ENCODE results near the gene SHE.
"Not testable (repeated sequence)": the region's sequence is repeated elsewhere in the genome, so short reads cannot be mapped to it uniquely, and the experiment has no call there.

SHE gene

GRCh38 chr1:154514066-154514553, 11.9 kb upstream of the SHE start:
- DNase-seq (ENCODE audit: low read depth in 2 of 2), result no peak

- no peak for DNase-seq (ENCODE audit: low read depth in 2 of 2)
These were observed 10.5 kb upstream of the SHE start for GRCh38 chr1:154512760-154513159.

- DNase-seq (ENCODE audit: low read depth in 2 of 2), result no peak
These were observed 1.7 kb upstream of the SHE start for GRCh38 chr1:154503898-154504297.

GRCh38 chr1:154502744-154503115, 518 bp upstream of the SHE start:
- no peak for DNase-seq (ENCODE audit: low read depth in 2 of 2)

GRCh38 chr1:154501423-154502065, 668 bp downstream of the SHE start:
- DNase-seq (ENCODE audit: low read depth in 2 of 2), result no peak

- DNase-seq (ENCODE audit: low read depth in 2 of 2), result no peak
These were observed 1.7 kb downstream of the SHE start for GRCh38 chr1:154500533-154500932.

- DNase-seq (ENCODE audit: low read depth in 2 of 2), result no peak
These were observed 2.8 kb downstream of the SHE start for GRCh38 chr1:154499446-154499845.

GRCh38 chr1:154497026-154497806, 5.0 kb downstream of the SHE start:
- DNase-seq (ENCODE audit: low read depth in 2 of 2), result no peak

GRCh38 chr1:154496383-154496782, 5.8 kb downstream of the SHE start:
- no peak for DNase-seq (ENCODE audit: low read depth in 2 of 2)

GRCh38 chr1:154495496-154496273, 6.5 kb downstream of the SHE start:
- no peak for DNase-seq (ENCODE audit: low read depth in 2 of 2)

- DNase-seq (ENCODE audit: low read depth in 2 of 2), result no peak
These were observed 8.9 kb downstream of the SHE start for GRCh38 chr1:154493276-154493675.

- DNase-seq (ENCODE audit: low read depth in 2 of 2), result no peak
These were observed 10.1 kb downstream of the SHE start for GRCh38 chr1:154492115-154492514.

- DNase-seq (ENCODE audit: low read depth in 2 of 2), result no peak
These were observed 11.9 kb downstream of the SHE start for GRCh38 chr1:154490317-154490716.

- DNase-seq (ENCODE audit: low read depth in 2 of 2), result no peak
These were observed 12.4 kb downstream of the SHE start for GRCh38 chr1:154489695-154490274.

GRCh38 chr1:154488922-154489321, 13.3 kb downstream of the SHE start:
- no peak for DNase-seq (ENCODE audit: low read depth in 2 of 2)

GRCh38 chr1:154486756-154487155, 15.5 kb downstream of the SHE start:
- DNase-seq (ENCODE audit: low read depth in 2 of 2), result not testable (repeated sequence)

GRCh38 chr1:154485910-154486496, 16.2 kb downstream of the SHE start:
- DNase-seq (ENCODE audit: low read depth in 2 of 2), result no peak

GRCh38 chr1:154485106-154485505, 17.1 kb downstream of the SHE start:
- DNase-seq (ENCODE audit: low read depth in 2 of 2), result no peak

- no peak for DNase-seq (ENCODE audit: low read depth in 2 of 2)
These were observed 18.0 kb downstream of the SHE start for GRCh38 chr1:154483941-154484803.

- no peak for DNase-seq (ENCODE audit: low read depth in 2 of 2)
These were observed 21.2 kb downstream of the SHE start for GRCh38 chr1:154481053-154481452.
